ENCODE measurements around the gene MX2. TPM values are rescaled to one million over a fixed set of nuclear protein-coding genes. Genes with fewer than 3 reads are reported as not detected.

Gene MX2
- total RNA-seq, 1 donor from 2014 or later = 4.2 TPM

DNA sequence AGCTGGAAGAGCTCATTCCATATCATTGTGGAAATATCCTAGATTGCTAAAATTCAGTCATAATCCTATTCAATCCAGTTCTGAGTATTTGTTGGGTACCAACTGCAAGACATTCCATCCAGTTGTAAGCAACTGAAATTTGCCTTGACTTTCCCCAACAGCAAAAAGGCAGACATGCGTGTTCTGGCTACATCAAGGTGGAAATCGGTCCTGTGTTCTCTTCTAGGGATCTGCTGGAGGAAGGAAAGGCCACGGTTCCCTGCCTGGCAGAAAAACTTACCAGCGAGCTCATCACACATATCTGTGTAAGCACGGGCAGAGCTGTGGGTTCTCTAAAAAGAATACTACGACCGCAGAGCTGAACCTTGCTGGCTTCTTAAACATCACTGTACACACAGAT lies 81.7 kb downstream of the MX2 start:
- ATAC-seq (ENCODE audit: poor library complexity) = no peak
- no peak for DNase-seq
- intact Hi-C loops (cut with DNase I) = no loop called here

DNA sequence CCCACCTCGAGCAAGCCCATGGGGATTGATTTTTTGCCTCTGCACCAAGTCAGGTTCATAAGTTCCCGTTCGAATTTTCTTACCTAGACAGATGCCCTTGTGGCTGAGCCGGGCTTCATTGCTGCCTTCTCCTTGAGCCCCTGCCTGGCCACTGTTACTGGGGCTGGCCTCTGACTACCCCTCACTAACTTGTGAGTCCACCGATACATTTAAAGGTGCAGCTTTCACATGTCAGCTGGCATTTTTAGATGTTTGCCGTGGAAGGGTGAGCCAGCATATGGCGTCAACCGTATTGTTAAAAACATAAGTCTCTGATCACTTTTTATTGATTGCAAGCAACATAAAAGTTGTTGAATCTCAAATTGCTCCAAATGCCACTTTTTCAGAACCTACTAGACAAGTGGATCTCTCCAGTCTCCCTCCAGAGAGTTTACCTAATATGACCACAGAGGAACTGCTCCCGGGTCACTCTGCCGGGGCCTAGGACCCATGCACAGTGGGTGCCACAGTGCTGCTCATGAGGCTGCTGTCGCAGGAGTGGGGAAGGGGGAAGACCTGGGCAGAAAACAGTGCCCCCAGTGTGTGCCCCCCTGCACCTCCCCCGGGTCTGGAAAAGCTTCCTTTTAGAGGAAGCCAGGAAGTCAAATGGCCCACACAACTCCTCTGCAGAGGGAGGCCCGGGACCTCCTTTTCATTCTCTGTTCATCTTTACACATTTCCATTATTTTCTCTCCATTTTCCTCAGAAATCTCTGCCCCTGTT lies 83.1 kb downstream of the MX2 start:
- ATAC-seq (ENCODE audit: poor library complexity) (no peak), DNase-seq (no peak)
- intact Hi-C loops (cut with DNase I) = no loop called here

DNA sequence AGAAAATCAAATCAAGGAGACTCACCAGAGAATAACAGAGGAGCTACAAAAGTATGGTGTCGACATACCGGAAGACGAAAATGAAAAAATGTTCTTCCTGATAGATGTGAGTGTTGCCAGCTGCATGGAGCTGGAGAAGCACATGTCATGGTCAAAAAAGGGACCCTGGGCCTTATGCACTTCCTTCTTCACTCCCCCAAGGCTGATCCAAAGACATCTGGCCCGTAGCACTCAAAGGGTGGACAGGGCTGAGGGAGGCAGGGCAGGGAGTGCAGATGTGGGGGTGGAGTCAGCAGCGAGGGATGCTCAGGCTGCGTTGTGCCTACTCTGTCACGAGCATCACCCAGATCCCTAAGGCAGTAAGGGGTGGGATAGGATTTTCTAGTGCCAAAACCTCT lies 83.6 kb downstream of the MX2 start:
- ATAC-seq (ENCODE audit: poor library complexity) (no peak), DNase-seq (no peak)
- intact Hi-C loops (cut with DNase I) = no loop called here

DNA sequence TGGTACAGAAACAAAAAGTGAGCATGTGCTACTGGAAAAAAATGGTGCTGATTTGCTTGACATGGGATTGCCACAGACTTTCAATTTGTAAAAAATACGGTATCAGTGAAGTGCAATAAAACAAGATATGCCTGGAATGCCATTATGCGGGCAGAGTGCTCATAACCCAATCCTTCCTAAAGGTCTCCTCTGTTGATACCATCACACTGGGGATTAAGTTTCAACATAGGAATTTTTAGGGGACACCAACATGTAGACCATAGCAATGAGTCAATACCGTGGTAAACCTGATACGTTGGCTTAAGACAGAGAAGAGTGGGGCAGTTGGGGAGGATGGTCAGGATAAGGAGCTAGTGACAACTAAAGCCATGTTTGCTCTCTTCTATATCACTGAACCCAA lies 84.8 kb downstream of the MX2 start:
- ATAC-seq (ENCODE audit: poor library complexity) = no peak
- no peak for DNase-seq
- intact Hi-C loops (cut with DNase I) = no loop called here

DNA sequence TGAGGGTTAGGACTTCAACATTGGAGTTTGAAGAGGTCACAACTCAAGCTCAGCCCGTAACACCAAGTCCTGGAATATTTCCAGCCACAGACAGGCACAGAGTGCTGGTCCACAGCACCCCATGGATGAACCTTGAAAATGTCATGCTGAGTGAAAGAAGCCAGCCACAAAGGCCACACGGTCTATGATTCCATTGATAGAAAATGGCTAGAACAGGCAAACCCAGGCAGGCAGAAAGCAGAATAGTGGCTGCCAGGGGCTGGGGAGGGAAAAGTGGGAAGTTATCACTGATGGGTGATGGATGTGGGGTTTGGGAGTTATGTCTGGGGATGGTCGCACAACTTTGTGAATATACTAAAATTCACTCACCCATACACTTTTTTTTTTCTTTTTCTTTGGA lies 85.5 kb downstream of the MX2 start:
- intact Hi-C loops (cut with DNase I) = no loop called here
- ATAC-seq (ENCODE audit: poor library complexity) (no peak), DNase-seq (no peak)

DNA sequence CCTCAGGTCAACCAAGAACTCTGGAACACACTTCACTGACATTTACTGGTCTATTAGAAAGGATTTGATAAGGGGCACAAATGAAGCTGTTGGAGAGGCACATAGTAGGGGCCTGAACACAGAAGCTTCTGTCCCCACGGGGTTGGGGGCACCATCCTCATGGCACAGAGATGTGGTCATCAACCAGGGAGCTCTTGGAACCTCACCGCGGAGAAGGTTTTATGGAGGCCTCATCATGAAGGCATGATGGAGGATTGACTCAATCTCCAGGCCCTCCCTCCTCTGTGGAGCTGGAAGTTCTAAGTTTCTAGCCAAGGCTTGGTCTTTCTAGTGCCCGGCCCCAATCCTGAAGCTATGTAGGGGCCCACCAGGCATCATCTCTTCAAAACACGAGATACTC lies 87.8 kb downstream of the MX2 start:
- DNase-seq = no peak
- ATAC-seq (ENCODE audit: poor library complexity) = no peak
- intact Hi-C loops (cut with DNase I) = no loop called here

DNA sequence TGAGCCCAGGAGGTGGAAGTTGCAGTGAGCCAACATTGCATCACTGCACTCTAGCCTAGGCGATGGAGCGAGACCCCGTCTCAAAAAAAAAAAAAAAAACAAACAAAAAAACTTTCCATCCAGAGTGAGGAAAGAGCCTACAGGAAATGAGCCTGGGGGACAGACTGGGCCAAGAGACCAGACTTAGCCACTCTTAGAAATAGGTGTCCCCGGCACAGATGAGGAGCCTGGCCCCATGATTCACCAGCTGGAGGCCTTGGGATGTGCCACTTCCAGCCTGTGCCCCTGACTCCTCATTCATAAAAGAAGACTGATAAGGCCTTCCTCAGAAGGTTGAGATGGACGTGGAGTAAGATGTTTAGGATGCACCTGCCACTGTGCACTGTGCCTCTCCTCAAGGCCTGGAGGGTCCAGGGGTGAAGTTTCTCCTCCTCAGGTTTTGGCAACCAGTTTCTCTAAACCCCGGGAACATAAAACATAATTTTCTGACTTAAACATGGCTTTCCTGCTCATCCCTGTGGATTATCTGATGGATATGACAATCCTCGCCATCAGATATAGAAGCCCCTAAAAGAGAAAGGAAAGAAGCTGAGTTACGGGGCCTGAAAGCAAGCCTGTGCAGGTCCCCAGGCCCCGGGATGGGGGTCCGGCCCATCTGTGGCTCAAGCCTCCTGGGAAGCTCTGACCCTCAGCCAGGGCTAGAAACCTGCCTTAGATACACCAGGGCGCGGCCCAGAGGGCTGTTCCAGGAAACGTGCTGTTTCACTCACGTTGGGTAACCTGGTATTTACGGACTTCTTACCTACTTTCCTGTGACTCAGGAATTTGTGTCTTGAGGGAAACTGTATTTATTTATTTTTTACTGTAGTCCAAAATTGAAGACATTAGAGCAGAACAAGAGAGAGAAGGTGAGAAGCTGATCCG lies 90.2 kb downstream of the MX2 start:
- DNase-seq (no peak), ATAC-seq (ENCODE audit: poor library complexity) (no peak)
- intact Hi-C loops (cut with DNase I) = no loop called here

DNA sequence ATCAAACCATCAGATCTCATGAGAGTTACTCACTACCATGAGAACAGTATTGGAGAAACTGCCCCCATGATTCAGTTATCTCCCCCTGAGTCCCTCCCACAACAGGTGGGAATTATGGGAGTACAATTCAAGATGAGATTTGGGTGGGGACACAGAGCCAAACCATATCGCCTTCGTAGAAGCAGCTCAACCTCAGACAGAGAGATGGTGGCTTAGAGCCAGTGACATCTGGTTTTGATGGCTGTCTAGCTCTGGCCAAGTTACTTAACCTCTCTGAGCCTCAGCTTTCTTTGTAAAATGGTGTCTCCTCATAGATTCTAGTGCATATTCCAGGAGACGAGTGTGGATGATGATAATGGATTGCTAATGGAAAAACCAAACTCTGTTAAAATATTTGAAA lies 91.4 kb downstream of the MX2 start:
- DNase-seq = no peak

DNA sequence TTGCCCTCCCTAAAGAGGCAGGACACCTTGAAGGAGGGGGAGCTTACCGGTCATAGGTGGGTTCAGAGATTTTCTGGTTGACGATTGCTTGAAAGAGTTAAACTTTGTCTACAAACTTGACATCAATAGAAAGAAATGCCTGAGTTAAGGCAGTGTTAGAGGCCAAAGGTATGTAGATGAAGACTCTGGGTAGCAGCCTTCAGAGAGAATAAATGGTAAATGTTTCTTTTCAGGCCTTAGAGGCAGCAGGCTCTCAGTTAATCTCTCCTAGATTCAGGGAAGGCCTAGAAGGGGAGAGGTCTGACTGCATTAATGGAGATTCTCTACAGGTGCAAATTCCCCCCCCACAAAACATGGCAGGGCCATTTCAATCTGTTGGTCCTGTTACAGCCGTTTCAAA lies 91.9 kb downstream of the MX2 start:
- no peak for ATAC-seq (ENCODE audit: poor library complexity)
- no peak for DNase-seq
- intact Hi-C loops (cut with DNase I) = no loop called here

More for the DNA sequence above, 91.4 kb downstream of the MX2 start:
- intact Hi-C loops (cut with DNase I) = no loop called here
- no peak for ATAC-seq (ENCODE audit: poor library complexity)

DNA sequence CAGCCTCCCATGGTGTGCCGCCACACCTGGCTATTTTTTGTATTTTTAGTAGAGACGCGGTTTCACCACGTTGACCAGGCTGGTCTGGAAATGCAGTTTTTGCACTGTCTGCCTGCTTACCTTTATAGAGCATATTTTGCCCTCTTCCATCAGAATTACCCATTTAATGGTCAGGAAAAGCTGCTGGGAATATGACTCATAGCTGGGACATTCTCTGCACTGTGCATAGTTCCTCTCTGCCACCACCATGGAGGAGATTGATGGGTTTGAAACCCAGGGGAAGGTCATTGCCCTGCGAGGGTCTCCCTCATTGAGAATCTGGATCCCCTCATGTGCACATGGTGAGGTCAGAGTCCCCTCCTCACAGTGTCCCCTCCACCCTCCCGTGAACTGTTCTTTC lies 96.3 kb downstream of the MX2 start:
- ATAC-seq (ENCODE audit: poor library complexity) (no peak), DNase-seq (no peak)
- intact Hi-C loops (cut with DNase I) = no loop called here

DNA sequence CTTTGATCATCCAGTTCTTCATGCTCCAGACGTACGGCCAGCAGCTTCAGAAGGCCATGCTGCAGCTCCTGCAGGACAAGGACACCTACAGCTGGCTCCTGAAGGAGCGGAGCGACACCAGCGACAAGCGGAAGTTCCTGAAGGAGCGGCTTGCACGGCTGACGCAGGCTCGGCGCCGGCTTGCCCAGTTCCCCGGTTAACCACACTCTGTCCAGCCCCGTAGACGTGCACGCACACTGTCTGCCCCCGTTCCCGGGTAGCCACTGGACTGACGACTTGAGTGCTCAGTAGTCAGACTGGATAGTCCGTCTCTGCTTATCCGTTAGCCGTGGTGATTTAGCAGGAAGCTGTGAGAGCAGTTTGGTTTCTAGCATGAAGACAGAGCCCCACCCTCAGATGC lies 96.7 kb downstream of the MX2 start:
- ATAC-seq (ENCODE audit: poor library complexity) = no peak
- intact Hi-C loops (cut with DNase I) = no loop called here
- no peak for DNase-seq

Other genes starting within 250 kb of the MX2 start
- 11.4 TPM for gene BACE2, start 193.9 kb upstream of the MX2 start, total RNA-seq
- not detected for gene FAM3B, start 45.2 kb upstream of the MX2 start, total RNA-seq
- gene MX1, start 64.2 kb downstream of the MX2 start, total RNA-seq = 10.5 TPM
- not detected for gene TMPRSS2, start 146.1 kb downstream of the MX2 start, total RNA-seq

Data from Right ventricle myocardium superior (tissue), 1 donor.